RPMI7951 (cell line): Measurements from ENCODE around the gene LARP1B. TPM values are rescaled to one million over a fixed set of nuclear protein-coding genes. Genes with fewer than 3 reads are reported as not detected.
A peak's percentile ranks its signal among the peaks of the same experiment; 100 is the strongest.
"Not testable (repeated sequence)": the region's sequence is repeated elsewhere in the genome, so short reads cannot be mapped to it uniquely, and the experiment has no call there.

Source experiments
- DNase-seq: peaks from one replicate; pipeline ENCODE4 v3.0.0-alpha.2; 2012; ENCODE audit warnings: low read depth
- total RNA-seq: library from RNA; depleted of rRNA; stranded (reverse); fragments of >200 nt; shearing (Covaris generic); gene quantifications from 2 replicates; pipeline ENCODE4 v1.2.3, GENCODE V29; 2014

The LARP1B gene
- total RNA-seq, 1 experiment from 2014 or later: 11.8 TPM

- no peak for DNase-seq
Measured at GRCh38 chr4:128135391-128135790, 74.3 kb downstream of the LARP1B start.

GRCh38 chr4:128141866-128142265 lies 80.8 kb downstream of the LARP1B start:
- DNase-seq: no peak

GRCh38 chr4:128145727-128146126 lies 84.6 kb downstream of the LARP1B start:
- DNase-seq: no peak

- DNase-seq: no peak
Measured at GRCh38 chr4:128153800-128154199, 92.7 kb downstream of the LARP1B start.

GRCh38 chr4:128155231-128155855 lies 94.2 kb downstream of the LARP1B start:
- DNase-seq: no peak

GRCh38 chr4:128155874-128156456 lies 94.9 kb downstream of the LARP1B start:
- no peak for DNase-seq

GRCh38 chr4:128156472-128156871 lies 95.4 kb downstream of the LARP1B start:
- not testable (repeated sequence) for DNase-seq

GRCh38 chr4:128158894-128159293 lies 97.8 kb downstream of the LARP1B start:
- no peak for DNase-seq

GRCh38 chr4:128159967-128160366 lies 98.9 kb downstream of the LARP1B start:
- peak; percentile 40 for DNase-seq

- no peak for DNase-seq
Measured at GRCh38 chr4:128161138-128161537, 100.0 kb downstream of the LARP1B start.

- no peak for DNase-seq
Measured at GRCh38 chr4:128162434-128162833, 101.3 kb downstream of the LARP1B start.

- DNase-seq: peak; percentile 56
Measured at GRCh38 chr4:128163177-128164117, 102.3 kb downstream of the LARP1B start.

GRCh38 chr4:128166982-128167381 lies 105.9 kb downstream of the LARP1B start:
- DNase-seq: no peak

- DNase-seq: no peak
Measured at GRCh38 chr4:128168701-128169100, 107.6 kb downstream of the LARP1B start.

GRCh38 chr4:128169245-128169644 lies 108.1 kb downstream of the LARP1B start:
- DNase-seq: no peak

GRCh38 chr4:128176643-128177042 lies 115.5 kb downstream of the LARP1B start:
- no peak for DNase-seq

- peak; percentile 15 for DNase-seq
Measured at GRCh38 chr4:128177498-128177897, 116.4 kb downstream of the LARP1B start.

GRCh38 chr4:128186623-128187022 lies 125.5 kb downstream of the LARP1B start:
- DNase-seq: no peak

GRCh38 chr4:128191115-128191781 lies 130.1 kb downstream of the LARP1B start:
- peak; percentile 63 for DNase-seq

- DNase-seq: peak; percentile 58
Measured at GRCh38 chr4:128220286-128221235, 159.4 kb downstream of the LARP1B start.

GRCh38 chr4:128221586-128221985 lies 160.5 kb downstream of the LARP1B start:
- no peak for DNase-seq
